Epithelial cell of esophagus (primary cell): ENCODE measurements around the gene TCF7.

Experiments
- DNase-seq: peaks from one replicate; pipeline ENCODE4 v3.0.0; 2010; ENCODE audit warnings: low read depth
- H3K4me3 ChIP-seq: 2 replicates; pipeline ENCODE4 v1.5.1; 2011; ENCODE audit warnings: mild to moderate bottlenecking, low read length, control low read depth
- CTCF ChIP-seq: IDR thresholded peaks from 2 replicates; pipeline ENCODE4 v1.5.1; 2011; ENCODE audit warnings: low read depth, mild to moderate bottlenecking, low read length, control low read depth, inconsistent platforms; ENCODE audit not compliant: insufficient read depth; ENCODE audit errors: missing control alignments

TCF7 gene

GRCh38 chr5:134119720-134120119 lies 5.2 kb downstream of the TCF7 start:
- TF ChIP-seq CTCF: no peak
- no peak for DNase-seq
- H3K4me3 ChIP-seq: no peak overlapping the region

GRCh38 chr5:134120386-134121138 lies 6.1 kb downstream of the TCF7 start:
- DNase-seq: no peak
- no peak overlapping the region for H3K4me3 ChIP-seq
- no peak for TF ChIP-seq CTCF

DNA sequence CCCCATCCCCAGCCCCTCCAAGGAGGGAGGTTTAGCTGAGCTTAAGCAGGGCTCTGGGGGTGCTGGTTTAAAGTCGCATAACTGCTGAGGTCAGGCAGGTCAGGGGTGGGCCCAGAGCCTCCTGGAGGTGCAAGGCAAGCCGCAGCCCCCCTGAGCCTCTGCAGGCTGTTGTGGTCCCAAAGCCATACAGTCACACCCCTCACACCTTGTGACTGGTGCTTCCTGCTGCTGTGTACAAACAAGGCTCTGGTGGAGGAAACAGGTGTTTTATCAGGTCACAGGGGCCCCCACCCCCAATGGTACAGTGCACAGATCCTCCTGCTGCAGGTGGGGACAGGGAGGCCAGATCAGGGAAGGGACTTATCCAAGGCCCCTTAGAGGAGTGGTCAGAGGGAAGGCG lies 8.0 kb downstream of the TCF7 start:
- H3K4me3 ChIP-seq: no peak overlapping the region
- no peak for TF ChIP-seq CTCF
- no peak for DNase-seq

GRCh38 chr5:134123360-134123759 lies 8.9 kb downstream of the TCF7 start:
- H3K4me3 ChIP-seq: no peak overlapping the region
- no peak for DNase-seq
- TF ChIP-seq CTCF: no peak

GRCh38 chr5:134124289-134125038 lies 10.0 kb downstream of the TCF7 start:
- DNase-seq: peak; percentile 39
- H3K4me3 ChIP-seq: no peak overlapping the region
- no peak for TF ChIP-seq CTCF

- H3K4me3 ChIP-seq: no peak overlapping the region
- peak; percentile 39 for DNase-seq
- no peak for TF ChIP-seq CTCF
These were observed 10.8 kb downstream of the TCF7 start for GRCh38 chr5:134125039-134126015.
